ENCODE results near the gene CSNK1G2. TPM values are rescaled to one million over a fixed set of nuclear protein-coding genes. Genes with fewer than 3 reads are reported as not detected.

The CSNK1G2 gene
- total RNA-seq, 1 donor from 2014 or later = 77.6 TPM

DNA sequence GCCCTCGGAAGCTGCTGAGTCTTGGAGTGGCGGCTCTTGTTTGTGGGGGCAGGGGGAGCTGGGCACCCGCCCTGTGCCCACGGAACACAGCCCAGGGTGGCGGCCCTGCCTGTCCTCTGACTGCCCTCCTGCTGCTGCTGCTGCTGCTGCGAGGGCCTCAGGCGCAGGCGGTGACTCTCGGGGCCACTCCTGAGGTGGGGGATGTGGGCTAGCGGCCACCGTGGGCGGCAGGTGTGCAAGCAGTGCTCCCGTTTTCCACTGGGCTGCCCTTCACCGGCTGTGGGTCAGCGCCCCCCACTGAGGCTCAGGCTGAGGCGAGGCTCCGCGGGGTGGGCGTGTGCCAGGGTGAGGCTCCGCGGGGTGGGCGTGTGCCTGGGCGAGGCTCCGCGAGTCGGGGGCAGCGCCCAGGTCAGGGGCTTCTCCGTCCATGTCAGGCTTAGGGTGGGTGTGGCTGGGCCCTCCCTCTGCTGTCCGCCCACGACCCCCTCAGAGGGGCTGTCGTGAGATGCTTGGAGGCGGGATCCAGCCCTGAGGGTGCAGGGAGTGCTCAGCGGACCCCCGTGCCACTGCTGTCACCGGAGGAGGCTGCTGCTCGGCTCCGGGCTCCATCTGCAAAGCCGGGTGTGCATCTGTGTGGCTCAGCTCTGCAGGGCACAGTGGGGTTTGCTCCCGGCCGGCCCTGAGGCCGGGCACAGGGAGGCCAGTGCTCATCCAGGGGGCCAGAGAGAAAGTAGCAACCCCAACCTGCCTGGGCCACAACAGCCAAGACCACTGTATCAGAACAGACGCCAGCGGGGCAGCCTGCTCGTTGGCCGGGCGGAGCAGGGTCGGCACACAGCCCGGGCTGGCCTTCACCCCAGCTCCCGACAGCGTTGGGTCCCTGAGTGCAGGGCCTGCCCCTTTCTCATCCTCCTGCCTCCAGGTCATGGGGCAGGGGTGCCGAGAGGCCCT, 14.5 kb downstream of the CSNK1G2 start:
- TF ChIP-seq, protein P1, sequence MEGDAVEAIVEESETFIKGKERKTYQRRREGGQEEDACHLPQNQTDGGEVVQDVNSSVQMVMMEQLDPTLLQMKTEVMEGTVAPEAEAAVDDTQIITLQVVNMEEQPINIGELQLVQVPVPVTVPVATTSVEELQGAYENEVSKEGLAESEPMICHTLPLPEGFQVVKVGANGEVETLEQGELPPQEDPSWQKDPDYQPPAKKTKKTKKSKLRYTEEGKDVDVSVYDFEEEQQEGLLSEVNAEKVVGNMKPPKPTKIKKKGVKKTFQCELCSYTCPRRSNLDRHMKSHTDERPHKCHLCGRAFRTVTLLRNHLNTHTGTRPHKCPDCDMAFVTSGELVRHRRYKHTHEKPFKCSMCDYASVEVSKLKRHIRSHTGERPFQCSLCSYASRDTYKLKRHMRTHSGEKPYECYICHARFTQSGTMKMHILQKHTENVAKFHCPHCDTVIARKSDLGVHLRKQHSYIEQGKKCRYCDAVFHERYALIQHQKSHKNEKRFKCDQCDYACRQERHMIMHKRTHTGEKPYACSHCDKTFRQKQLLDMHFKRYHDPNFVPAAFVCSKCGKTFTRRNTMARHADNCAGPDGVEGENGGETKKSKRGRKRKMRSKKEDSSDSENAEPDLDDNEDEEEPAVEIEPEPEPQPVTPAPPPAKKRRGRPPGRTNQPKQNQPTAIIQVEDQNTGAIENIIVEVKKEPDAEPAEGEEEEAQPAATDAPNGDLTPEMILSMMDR (IDR thresholded peaks at IDR 0.05) = no peak
- TF ChIP-seq POLR2AphosphoS5 (IDR thresholded peaks at IDR 0.05; ENCODE audit: insufficient read depth in 1 of 2, low read depth in 1 of 2) (no peak), POLR2A (IDR thresholded peaks at IDR 0.05) (no peak)
- no peak for DNase-seq (ENCODE audit: extremely low spot score in 2 of 2)
- H3K9me3 ChIP-seq = no peaks in the 10 kb centered on the region
- H3K36me3 ChIP-seq = no peaks in the 10 kb centered on the region
- no peak overlapping the region for H3K4me3 ChIP-seq
- H3K27me3 ChIP-seq = no peaks in the 10 kb centered on the region
- H3K4me1 ChIP-seq = peaks cover 8% of the 10 kb centered on the region
- intact Hi-C loops (cut with DNase I) = no loop called here
- H3K27ac ChIP-seq = no peak overlapping the region

DNA sequence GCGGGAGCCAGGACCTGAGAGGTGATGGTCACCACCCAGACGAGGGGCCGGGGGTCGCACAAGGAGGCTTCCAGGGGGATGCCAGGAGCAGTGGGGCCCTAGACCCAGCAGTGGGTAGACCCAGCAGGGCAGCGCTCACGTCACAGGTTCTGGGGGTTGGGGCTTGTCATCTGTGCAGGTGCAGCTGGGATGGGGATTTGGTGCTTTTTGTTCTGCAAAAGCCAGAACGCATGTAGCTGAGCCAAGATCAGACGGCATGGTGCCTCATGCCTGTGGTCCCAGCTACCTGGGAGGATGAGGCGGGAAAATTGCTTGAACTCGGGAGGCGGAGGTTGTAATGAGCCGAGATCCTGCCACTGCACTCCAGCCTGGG, 15.1 kb downstream of the CSNK1G2 start:
- peaks cover 10% of the 10 kb centered on the region for H3K4me1 ChIP-seq
- H3K27me3 ChIP-seq = no peaks in the 10 kb centered on the region
- TF ChIP-seq POLR2AphosphoS5 (IDR thresholded peaks at IDR 0.05; ENCODE audit: insufficient read depth in 1 of 2, low read depth in 1 of 2) (no peak), POLR2A (IDR thresholded peaks at IDR 0.05) (no peak)
- TF ChIP-seq, protein P1 (IDR thresholded peaks at IDR 0.05) = no peak
- H3K9me3 ChIP-seq = no peaks in the 10 kb centered on the region
- H3K36me3 ChIP-seq = no peaks in the 10 kb centered on the region
- no peak overlapping the region for H3K4me3 ChIP-seq
- no peak for DNase-seq (ENCODE audit: extremely low spot score in 2 of 2)
- intact Hi-C loops (cut with DNase I) = no loop called here
- H3K27ac ChIP-seq = no peak overlapping the region

DNA sequence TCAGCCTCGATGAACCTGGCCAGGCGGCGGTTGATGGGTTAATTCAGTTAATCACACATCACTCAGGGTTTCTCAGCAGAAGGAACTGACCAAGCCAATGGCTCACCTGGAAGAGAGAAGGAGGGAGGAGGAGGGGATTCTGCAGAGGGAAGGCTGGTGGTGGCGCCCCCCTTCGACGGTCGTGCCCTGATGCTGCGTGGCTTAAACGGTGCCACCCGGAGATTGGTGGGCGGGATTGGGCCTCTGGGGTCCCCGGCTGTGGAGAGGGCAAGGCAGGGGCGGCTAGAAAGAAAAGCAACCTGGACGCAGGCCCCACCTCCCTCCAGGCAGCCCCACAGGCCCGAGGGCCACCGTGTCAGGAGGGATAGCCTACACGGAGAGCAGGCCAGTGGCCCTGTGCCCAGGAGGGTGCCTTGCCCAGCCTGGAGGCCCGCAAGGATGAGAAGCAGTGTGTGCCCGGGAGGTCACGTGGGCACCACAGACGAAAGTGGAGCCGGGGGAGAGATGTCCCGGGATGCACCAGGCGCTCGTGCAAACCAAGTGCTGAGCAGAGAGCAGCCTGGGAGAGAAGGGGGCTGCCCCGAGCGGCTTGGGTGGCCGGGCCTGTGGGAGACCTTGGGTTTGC, 16.0 kb downstream of the CSNK1G2 start:
- no peak for TF ChIP-seq POLR2A (IDR thresholded peaks at IDR 0.05)
- TF ChIP-seq, protein P1 (IDR thresholded peaks at IDR 0.05) = no peak
- TF ChIP-seq POLR2AphosphoS5 (IDR thresholded peaks at IDR 0.05; ENCODE audit: insufficient read depth in 1 of 2, low read depth in 1 of 2) = no peak
- H3K36me3 ChIP-seq = no peaks in the 10 kb centered on the region
- no peak for DNase-seq (ENCODE audit: extremely low spot score in 2 of 2)
- no peaks in the 10 kb centered on the region for H3K9me3 ChIP-seq
- H3K4me3 ChIP-seq = no peak overlapping the region
- no peak overlapping the region for H3K27ac ChIP-seq
- intact Hi-C loops (cut with DNase I) = no loop called here
- no peaks in the 10 kb centered on the region for H3K27me3 ChIP-seq
- H3K4me1 ChIP-seq = peaks cover 17% of the 10 kb centered on the region

DNA sequence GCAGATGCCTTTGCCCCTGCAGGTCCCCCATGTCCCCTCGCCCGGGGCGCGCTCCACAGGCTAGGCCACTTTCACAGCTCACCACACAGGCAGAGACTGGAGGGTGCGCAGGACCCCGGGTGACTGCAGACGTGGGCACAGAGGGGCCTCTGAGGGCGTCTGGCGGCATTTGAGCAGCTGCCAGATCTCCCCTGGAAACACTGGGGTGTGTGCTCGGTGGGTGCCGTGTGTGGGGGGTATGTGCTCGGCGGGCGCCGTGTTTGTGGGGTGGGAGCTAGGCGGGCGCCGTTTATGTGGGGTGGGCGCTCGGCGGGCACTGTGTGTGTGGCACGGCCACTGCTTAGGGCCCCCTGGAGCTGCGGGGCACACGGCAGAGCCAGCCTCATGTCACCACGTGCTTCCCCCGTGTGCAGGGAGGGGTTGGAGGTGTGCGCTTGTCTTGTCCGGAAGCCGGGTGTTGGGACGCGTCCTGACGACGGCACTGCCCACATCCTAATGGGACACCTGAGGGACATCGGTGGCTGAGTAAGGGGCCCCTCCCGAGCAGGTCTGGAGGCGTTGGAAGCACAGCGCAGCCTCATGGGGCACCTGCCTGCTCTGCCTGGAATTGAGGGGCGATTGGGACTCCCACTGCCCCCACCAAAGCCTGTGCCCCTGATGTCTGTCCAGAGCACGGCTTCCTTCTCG, 16.7 kb downstream of the CSNK1G2 start:
- no peaks in the 10 kb centered on the region for H3K36me3 ChIP-seq
- no peaks in the 10 kb centered on the region for H3K9me3 ChIP-seq
- no peak for DNase-seq (ENCODE audit: extremely low spot score in 2 of 2)
- no peak overlapping the region for H3K4me3 ChIP-seq
- no peaks in the 10 kb centered on the region for H3K27me3 ChIP-seq
- TF ChIP-seq POLR2A (IDR thresholded peaks at IDR 0.05) = no peak
- no peak for TF ChIP-seq POLR2AphosphoS5 (IDR thresholded peaks at IDR 0.05; ENCODE audit: insufficient read depth in 1 of 2, low read depth in 1 of 2)
- TF ChIP-seq, protein P1 (IDR thresholded peaks at IDR 0.05) = no peak
- H3K4me1 ChIP-seq = peaks cover 17% of the 10 kb centered on the region
- no peak overlapping the region for H3K27ac ChIP-seq
- intact Hi-C loops (cut with DNase I) = no loop called here

Measured in vagina (tissue), 2 donors.